ENCODE data around the gene KDM4B.

The KDM4B gene

GRCh38 chr19:5166262-5166661 is 197.3 kb downstream of the KDM4B start:
- TF ChIP-seq CTCF (IDR thresholded peaks at IDR 0.05; ENCODE audit: control extremely low read depth, extremely low read depth, low read depth, missing control alignments), result no peak
- ChIA-PET POLR2A (no interaction called here), CTCF (no interaction called here)
- no peak for DNase-seq (ENCODE audit: extremely low spot score)

- CTCF ChIA-PET, result interaction anchor here (0.6 to 3.2 kb wide), 9 partner anchors 9 to 121 kb away, joined by 3 to 11 read pairs (median 3); no protein-coding TSS in a partner anchor
- no peak for DNase-seq (ENCODE audit: extremely low spot score)
- POLR2A ChIA-PET, result no interaction called here
- peak; percentile 58 for TF ChIP-seq CTCF (IDR thresholded peaks at IDR 0.05; ENCODE audit: control extremely low read depth, extremely low read depth, low read depth, missing control alignments)
Measured at GRCh38 chr19:5170329-5170745, 201.4 kb downstream of the KDM4B start.

- no peak for DNase-seq (ENCODE audit: extremely low spot score)
- no peak for TF ChIP-seq CTCF (IDR thresholded peaks at IDR 0.05; ENCODE audit: control extremely low read depth, extremely low read depth, low read depth, missing control alignments)
- ChIA-PET CTCF (interaction anchor here (0.6 to 3.2 kb wide), 3 partner anchors 10 to 122 kb away, joined by 3 to 11 read pairs (median 8); no protein-coding TSS in a partner anchor), POLR2A (interaction anchor here (0.7 kb wide), 1 partner anchor 151 kb away, joined by 10 read pairs; no protein-coding TSS in a partner anchor)
Measured at GRCh38 chr19:5171711-5172110, 202.8 kb downstream of the KDM4B start.

GRCh38 chr19:5172859-5173630 is 204.1 kb downstream of the KDM4B start:
- CTCF ChIA-PET, result interaction anchor here (3.2 kb wide), 1 partner anchor 12 kb away, joined by 11 read pairs; no protein-coding TSS in a partner anchor
- TF ChIP-seq CTCF (IDR thresholded peaks at IDR 0.05; ENCODE audit: control extremely low read depth, extremely low read depth, low read depth, missing control alignments), result no peak
- no peak for DNase-seq (ENCODE audit: extremely low spot score)
- POLR2A ChIA-PET, result no interaction called here

GRCh38 chr19:5173993-5174392 is 205.1 kb downstream of the KDM4B start:
- CTCF ChIA-PET, result no interaction called here
- POLR2A ChIA-PET, result no interaction called here
- DNase-seq (ENCODE audit: extremely low spot score), result no peak
- no peak for TF ChIP-seq CTCF (IDR thresholded peaks at IDR 0.05; ENCODE audit: control extremely low read depth, extremely low read depth, low read depth, missing control alignments)

DNA sequence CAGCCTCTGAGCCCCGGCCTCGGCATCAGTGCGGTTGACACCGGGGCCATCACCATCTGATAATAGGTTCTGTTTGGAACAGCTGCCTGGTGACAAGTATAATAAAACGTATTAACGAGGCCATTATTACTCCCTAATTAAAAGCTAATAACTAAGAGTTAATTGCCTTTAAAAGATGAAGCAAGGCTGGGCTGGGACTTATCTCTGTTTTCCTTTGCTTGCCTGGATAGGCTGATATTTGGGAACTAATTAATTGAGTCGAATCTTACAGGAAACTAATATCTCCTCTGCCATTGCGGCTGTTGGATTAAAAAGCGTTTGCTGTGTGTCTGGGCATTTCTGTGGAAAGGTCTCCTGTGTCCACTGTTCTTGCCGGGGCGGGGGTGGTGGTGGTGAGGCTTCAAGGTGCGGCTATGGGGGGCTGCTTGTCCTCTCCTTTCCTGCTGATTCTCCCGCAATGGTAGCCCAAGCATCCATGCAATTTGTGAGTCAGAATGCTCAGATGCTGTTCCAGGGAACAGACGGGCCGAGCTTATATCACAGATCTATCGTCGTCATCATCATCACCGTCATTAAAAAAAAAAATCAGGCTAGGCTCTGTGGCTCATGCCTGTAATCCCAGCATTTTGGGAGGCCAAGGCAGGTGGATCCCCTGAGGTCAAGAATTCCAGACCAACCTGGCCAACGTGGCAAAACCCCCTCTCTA is 209.0 kb downstream of the KDM4B start:
- POLR2A ChIA-PET, result no interaction called here
- no peak for TF ChIP-seq CTCF (IDR thresholded peaks at IDR 0.05; ENCODE audit: control extremely low read depth, extremely low read depth, low read depth, missing control alignments)

More for the DNA sequence above, 209.0 kb downstream of the KDM4B start:
- no peak for DNase-seq (ENCODE audit: extremely low spot score)
- CTCF ChIA-PET, result interaction anchor here (1.0 to 1.3 kb wide), 2 partner anchors 18 to 129 kb away, joined by 3 to 4 read pairs; no protein-coding TSS in a partner anchor
